Body of pancreas (tissue), 4 donors: ENCODE measurements around the gene RPH3AL. TPM values are rescaled to one million over a fixed set of nuclear protein-coding genes. Genes with fewer than 3 reads are reported as not detected.
A peak's percentile ranks its signal among the peaks of the same experiment; 100 is the strongest.
"Not testable (repeated sequence)": the region's sequence is repeated elsewhere in the genome, so short reads cannot be mapped to it uniquely, and the experiment has no call there.

Experiments
- ATAC-seq: fragments of 150-250 bp; one replicate; pipeline ENCODE4 v1.9.1; 2016
- DNase-seq, 4 donors: peaks; one replicate each; pipeline ENCODE4 v3.0.0-alpha.2; 2019
- H3K27ac ChIP-seq, 4 donors: fragments of 200-600 bp; sonication (generic); 1 replicate in 3 of 4; 2 replicates in 1 of 4; pipeline versions ENCODE4 v1.5.1 to v1.6.1; 2016 to 2019; ENCODE audit warnings: mild to moderate bottlenecking in 1 of 4, mixed read lengths in 1 of 4, moderate library complexity in 1 of 4
- H3K27me3 ChIP-seq, 2 donors: fragments of 200-600 bp; sonication (generic); one replicate each; pipeline ENCODE4 v1.6.0; 2016; ENCODE audit warnings: mild to moderate bottlenecking in 1 of 2
- H3K36me3 ChIP-seq, 2 donors: fragments of 200-600 bp; sonication (generic); replicated peaks in 1 of 2; 2 replicates each; pipeline ENCODE4 v1.5.1; 2016; ENCODE audit warnings: low read depth in 2 of 2; ENCODE audit not compliant: insufficient read depth in 1 of 2
- H3K4me1 ChIP-seq: fragments of 200-600 bp; sonication (generic); one replicate; pipeline ENCODE4 v1.6.0; 2016
- H3K4me3 ChIP-seq, 2 donors: fragments of 200-600 bp; sonication (generic); 1 replicate in 1 of 2; 2 replicates in 1 of 2; pipeline ENCODE4 v1.5.1; 2016 to 2019
- H3K9me3 ChIP-seq, 3 donors: fragments of 200-600 bp; sonication (generic); 1 replicate in 2 of 3; 2 replicates in 1 of 3; pipeline ENCODE4 v1.5.1; 2016
- POLR2A ChIP-seq, 3 donors: fragments of 450-650 bp; IDR thresholded peaks; one replicate each; pipeline ENCODE4 v1.6.1; 2016; ENCODE audit warnings: antibody characterized with exemption in 3 of 3, mild to moderate bottlenecking in 2 of 3
- WGBS, 2 donors: methylation state at CpG; one replicate each; pipeline ENCODE4 v1.1.5; 2017; 5-methylcytosine and 5-hydroxymethylcytosine counted together
- intact Hi-C: fragments of 100-400 bp; cut with DNase I; formaldehyde crosslinking; loops from one replicate; pipeline ENCODE4 v1.15.1; 2023
- total RNA-seq, 2 donors: library from RNA; depleted of rRNA; stranded (reverse); fragments of >200 nt; gene quantifications; one replicate each; pipeline ENCODE4 v1.1.0, GENCODE V29; 2016
- TF ChIP-seq, protein P1 (sequence below), 7 experiments: fragments of 450-650 bp in 4 of 7; fragments of 200-600 bp in 3 of 7; sonication (generic) in 3 of 7; IDR thresholded peaks; one replicate each; pipeline ENCODE4 v1.5.1; 2016 to 2019; ENCODE audit warnings: antibody characterized with exemption in 7 of 7

The RPH3AL gene
- total RNA-seq, 2 donors from 2014 or later, result 77.1 to 89.5 TPM

GRCh38 chr17:200586-200985 lies 152.0 kb downstream of the RPH3AL start:
- Histone ChIP-seq H3K4me3 (no peak overlapping the region), H3K9me3 (no peaks in the 10 kb centered on the region), H3K27ac (peak overlapping the region; percentile 23 to 54 (median 30)), H3K27me3 (no peaks in the 10 kb centered on the region), H3K4me1 (peaks cover 24% of the 10 kb centered on the region), H3K36me3 (no peaks in the 10 kb centered on the region)
- TF ChIP-seq POLR2A (IDR thresholded peaks at IDR 0.05), result no peak
- TF ChIP-seq, protein P1, sequence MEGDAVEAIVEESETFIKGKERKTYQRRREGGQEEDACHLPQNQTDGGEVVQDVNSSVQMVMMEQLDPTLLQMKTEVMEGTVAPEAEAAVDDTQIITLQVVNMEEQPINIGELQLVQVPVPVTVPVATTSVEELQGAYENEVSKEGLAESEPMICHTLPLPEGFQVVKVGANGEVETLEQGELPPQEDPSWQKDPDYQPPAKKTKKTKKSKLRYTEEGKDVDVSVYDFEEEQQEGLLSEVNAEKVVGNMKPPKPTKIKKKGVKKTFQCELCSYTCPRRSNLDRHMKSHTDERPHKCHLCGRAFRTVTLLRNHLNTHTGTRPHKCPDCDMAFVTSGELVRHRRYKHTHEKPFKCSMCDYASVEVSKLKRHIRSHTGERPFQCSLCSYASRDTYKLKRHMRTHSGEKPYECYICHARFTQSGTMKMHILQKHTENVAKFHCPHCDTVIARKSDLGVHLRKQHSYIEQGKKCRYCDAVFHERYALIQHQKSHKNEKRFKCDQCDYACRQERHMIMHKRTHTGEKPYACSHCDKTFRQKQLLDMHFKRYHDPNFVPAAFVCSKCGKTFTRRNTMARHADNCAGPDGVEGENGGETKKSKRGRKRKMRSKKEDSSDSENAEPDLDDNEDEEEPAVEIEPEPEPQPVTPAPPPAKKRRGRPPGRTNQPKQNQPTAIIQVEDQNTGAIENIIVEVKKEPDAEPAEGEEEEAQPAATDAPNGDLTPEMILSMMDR (IDR thresholded peaks at IDR 0.05), result no peak
- intact Hi-C loops, result no loop called here
- DNase-seq, result no peak
- ATAC-seq, result peak; percentile 23
- 17 to 45% methylated on average over 10 of the region's 10 CpGs for WGBS, 2 donors

DNA sequence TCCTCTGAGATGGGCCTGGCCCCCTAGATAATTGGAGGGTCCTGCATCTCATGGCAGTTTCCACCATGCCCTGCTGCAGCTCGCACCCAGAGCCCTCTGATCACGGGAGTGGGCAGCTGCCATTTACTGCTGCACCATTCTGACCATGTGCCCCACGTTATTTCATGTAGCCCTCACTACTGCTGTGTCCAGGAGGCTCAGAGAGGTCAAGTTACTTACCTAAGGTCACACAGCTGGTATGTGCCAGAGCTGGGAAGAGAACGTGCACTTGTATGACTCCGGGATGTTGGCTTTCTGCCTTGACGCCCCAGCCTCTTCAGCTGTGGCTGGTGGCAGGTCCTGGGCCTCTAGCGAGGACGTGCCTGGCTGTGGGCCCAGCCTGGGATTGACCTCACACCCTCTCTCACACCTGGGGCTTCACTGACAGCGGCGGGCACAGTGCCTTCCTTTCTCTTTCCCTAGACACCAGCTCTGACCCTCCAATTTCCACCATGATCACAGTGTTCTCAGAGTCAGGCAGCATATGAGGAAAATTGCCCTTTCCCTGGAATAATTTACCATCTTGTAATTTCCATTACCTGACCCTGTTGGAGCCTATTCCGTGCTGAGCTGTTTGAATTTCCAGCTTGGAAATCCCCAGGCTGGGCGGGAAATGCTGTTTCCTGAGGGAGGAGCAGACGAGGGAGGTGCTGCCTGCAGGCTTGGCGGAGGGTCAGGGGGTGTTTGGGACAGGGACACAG lies 152.6 kb downstream of the RPH3AL start:
- Histone ChIP-seq H3K4me1 (peaks cover 24% of the 10 kb centered on the region), H3K27ac (peak overlapping the region; percentile 23 to 54 (median 30)), H3K27me3 (no peaks in the 10 kb centered on the region), H3K9me3 (no peaks in the 10 kb centered on the region), H3K4me3 (no peak overlapping the region), H3K36me3 (no peaks in the 10 kb centered on the region)
- 19 to 20% methylated on average over 12 to 14 of the region's 14 CpGs for WGBS, 2 donors
- ATAC-seq (peak; percentile 67), DNase-seq (peak; percentile 70 to 88 (median 80))
- intact Hi-C loops, result no loop called here
- TF ChIP-seq POLR2A (IDR thresholded peaks at IDR 0.05), result peak in 1 of 3 donors; percentile 7
- TF ChIP-seq, protein P1 (IDR thresholded peaks at IDR 0.05), result no peak

GRCh38 chr17:199191-199604 lies 153.4 kb downstream of the RPH3AL start:
- H3K9me3 ChIP-seq, result no peaks in the 10 kb centered on the region
- H3K27me3 ChIP-seq, result no peaks in the 10 kb centered on the region
- ATAC-seq (no peak), DNase-seq (peak in 2 of 4 donors; percentile 37 to 56)
- peaks cover 28% of the 10 kb centered on the region for H3K4me1 ChIP-seq
- intact Hi-C loops, result no loop called here
- no peak overlapping the region for H3K4me3 ChIP-seq
- no peak for TF ChIP-seq POLR2A (IDR thresholded peaks at IDR 0.05)
- TF ChIP-seq, protein P1 (IDR thresholded peaks at IDR 0.05), result no peak
- H3K27ac ChIP-seq, result peak overlapping the region in 1 of 4 donors; percentile 35
- no peaks in the 10 kb centered on the region for H3K36me3 ChIP-seq
- 5 to 11% methylated on average over 8 of the region's 8 CpGs for WGBS, 2 donors

GRCh38 chr17:198225-198624 lies 154.4 kb downstream of the RPH3AL start:
- H3K36me3 ChIP-seq, H3K4me3 ChIP-seq, intact Hi-C loops, H3K27ac ChIP-seq, H3K27me3 ChIP-seq, ATAC-seq, H3K9me3 ChIP-seq: not testable (repeated sequence)
- peak in 1 of 4 donors; percentile 6 for DNase-seq
- WGBS, 2 donors, result 73 to 75% methylated on average over 5 to 15 of the region's 15 CpGs
- H3K4me1 ChIP-seq, result peaks cover 37% of the 10 kb centered on the region

DNA sequence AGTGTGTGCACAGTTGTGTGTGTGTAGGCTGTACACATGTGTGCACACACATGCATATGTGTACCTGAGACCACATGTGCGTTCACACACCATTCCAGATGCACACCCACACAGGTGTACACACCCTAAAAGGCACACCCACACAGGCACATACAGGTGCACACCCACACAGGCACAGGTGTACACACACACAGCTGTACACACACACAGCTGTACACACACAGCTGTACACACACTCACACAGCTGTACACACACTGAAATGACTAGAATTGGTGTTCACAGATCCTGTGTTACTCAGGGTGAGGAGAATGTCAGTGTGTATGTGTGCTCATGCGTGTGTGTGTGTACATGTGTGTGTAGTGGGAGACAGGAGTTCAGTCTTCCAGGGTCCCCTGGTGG lies 155.3 kb downstream of the RPH3AL start:
- 80 to 92% methylated on average over 1 to 2 of the region's 2 CpGs for WGBS, 2 donors
- intact Hi-C loops, result no loop called here
- no peak overlapping the region for H3K4me3 ChIP-seq
- no peaks in the 10 kb centered on the region for H3K9me3 ChIP-seq
- ATAC-seq, result no peak
- H3K4me1 ChIP-seq, result peaks cover 41% of the 10 kb centered on the region
- DNase-seq, result peak in 1 of 4 donors; percentile 6
- no peaks in the 10 kb centered on the region for H3K36me3 ChIP-seq
- H3K27me3 ChIP-seq, result no peaks in the 10 kb centered on the region
- no peak overlapping the region for H3K27ac ChIP-seq
- TF ChIP-seq, protein P1 (IDR thresholded peaks at IDR 0.05), result no peak
- no peak for TF ChIP-seq POLR2A (IDR thresholded peaks at IDR 0.05)
